AG10803 (cell line): Measurements from ENCODE around the gene ANO7.

Experiments used
- DNase-seq: peaks from one replicate; pipeline ENCODE4 v3.0.0; 2010; ENCODE audit warnings: low read depth
- H3K4me3 ChIP-seq: 2 replicates; pipeline ENCODE4 v1.5.1; 2011; ENCODE audit warnings: mild to moderate bottlenecking, low read length, control low read depth
- CTCF ChIP-seq: conservative IDR thresholded peaks from 2 replicates; pipeline ENCODE4 v1.5.1; 2011; ENCODE audit warnings: mild to moderate bottlenecking, low read length, control low read depth, inconsistent platforms

The ANO7 gene

GRCh38 chr2:241234066-241234790 lies 45.8 kb downstream of the ANO7 start:
- no peak for DNase-seq
- no peak overlapping the region for H3K4me3 ChIP-seq
- no peak for TF ChIP-seq CTCF

- H3K4me3 ChIP-seq = no peak overlapping the region
- no peak for DNase-seq
Measured at GRCh38 chr2:241234962-241235740, 46.7 kb downstream of the ANO7 start.

GRCh38 chr2:241235859-241236593 lies 47.5 kb downstream of the ANO7 start:
- no peak for DNase-seq
- H3K4me3 ChIP-seq = no peak overlapping the region
- no peak for TF ChIP-seq CTCF

More at GRCh38 chr2:241234962-241235740, 46.7 kb downstream of the ANO7 start:
- TF ChIP-seq CTCF = no peak

- no peak for TF ChIP-seq CTCF
- DNase-seq = no peak
- no peak overlapping the region for H3K4me3 ChIP-seq
Measured at GRCh38 chr2:241237047-241237446, 48.6 kb downstream of the ANO7 start.

- no peak overlapping the region for H3K4me3 ChIP-seq
- no peak for TF ChIP-seq CTCF
- DNase-seq = no peak
Measured at GRCh38 chr2:241237949-241238371, 49.5 kb downstream of the ANO7 start.

- H3K4me3 ChIP-seq = no peak overlapping the region
- DNase-seq = no peak
- no peak for TF ChIP-seq CTCF
Measured at GRCh38 chr2:241238693-241239198, 50.3 kb downstream of the ANO7 start.
